GM21423 (cell line): ENCODE results near the gene IFITM5.
"Not testable (repeated sequence)": the region's sequence is repeated elsewhere in the genome, so short reads cannot be mapped to it uniquely, and the experiment has no call there.

Experiments
- ATAC-seq: cut with Tn5 transposase; IDR thresholded peaks from one replicate; pipeline ENCODE4 v1.9.1; 2021; ENCODE audit warnings: mild to moderate bottlenecking, moderate library complexity; ENCODE audit not compliant: unreplicated experiment

IFITM5 gene

DNA sequence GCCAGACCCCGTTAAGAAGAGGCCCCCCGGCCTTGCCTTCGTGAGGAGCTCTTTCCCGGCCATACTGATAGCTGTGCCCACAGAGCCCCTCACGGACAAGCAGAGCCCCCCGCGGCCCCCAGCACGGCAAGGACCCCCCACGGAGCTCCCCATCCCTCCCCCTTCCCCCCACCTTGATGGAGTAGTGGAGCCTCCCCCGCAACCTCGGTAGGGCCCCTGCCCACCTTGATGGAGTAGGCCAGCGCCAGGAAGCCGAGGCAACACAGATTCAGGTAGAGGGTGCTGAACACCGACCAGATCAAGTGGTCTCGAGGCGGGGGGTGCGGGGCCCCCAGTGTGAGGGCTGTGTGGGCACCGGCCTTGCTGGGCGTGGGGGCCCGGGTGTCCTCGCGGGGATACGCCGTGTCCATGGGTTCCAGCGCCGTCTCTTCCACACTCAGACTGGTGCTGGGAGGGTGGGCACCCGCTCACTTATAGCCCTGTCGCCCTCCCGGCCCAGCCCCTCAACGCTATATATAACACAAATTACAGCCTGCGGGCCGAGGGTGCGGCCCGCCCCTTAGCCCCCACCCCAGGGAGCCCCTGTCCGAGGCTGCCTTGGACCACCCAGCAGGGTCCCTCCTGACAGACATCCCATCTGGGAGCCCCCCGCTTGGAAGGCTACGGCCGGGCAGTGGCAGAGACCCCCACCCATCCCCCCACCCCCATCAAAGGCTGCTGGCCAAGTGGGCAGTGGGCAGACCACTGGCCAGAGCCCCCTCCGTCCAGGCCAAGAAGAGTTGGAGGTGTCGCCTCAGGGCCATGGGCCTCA is at the start of gene IFITM5:
TSS of gene IFITM5 (minus strand) at position 446 of the 811 bp plus-strand sequence. CDS start at position 410, 36 bp downstream.
- ATAC-seq, result no peak

DNA sequence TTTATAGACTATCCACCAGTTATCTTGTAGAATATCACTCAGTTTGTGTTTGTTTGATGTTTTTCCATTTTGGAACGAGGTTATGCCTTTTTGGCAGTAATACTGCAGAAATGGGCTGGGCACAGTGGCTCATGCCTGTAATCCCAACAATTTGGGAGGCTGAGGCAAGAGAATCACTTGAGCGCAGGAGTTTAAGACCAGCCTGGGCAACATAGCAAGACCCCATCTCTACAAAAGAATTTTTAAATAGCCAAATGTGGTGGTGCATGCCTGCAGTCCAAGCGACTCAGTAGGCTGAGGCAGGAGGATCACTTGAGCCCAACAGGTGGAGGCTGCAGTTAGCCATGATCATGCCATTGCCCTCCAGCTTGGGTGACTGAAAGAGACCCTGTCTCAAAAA is 47.2 kb upstream of the IFITM5 start:
- ATAC-seq, result no peak

DNA sequence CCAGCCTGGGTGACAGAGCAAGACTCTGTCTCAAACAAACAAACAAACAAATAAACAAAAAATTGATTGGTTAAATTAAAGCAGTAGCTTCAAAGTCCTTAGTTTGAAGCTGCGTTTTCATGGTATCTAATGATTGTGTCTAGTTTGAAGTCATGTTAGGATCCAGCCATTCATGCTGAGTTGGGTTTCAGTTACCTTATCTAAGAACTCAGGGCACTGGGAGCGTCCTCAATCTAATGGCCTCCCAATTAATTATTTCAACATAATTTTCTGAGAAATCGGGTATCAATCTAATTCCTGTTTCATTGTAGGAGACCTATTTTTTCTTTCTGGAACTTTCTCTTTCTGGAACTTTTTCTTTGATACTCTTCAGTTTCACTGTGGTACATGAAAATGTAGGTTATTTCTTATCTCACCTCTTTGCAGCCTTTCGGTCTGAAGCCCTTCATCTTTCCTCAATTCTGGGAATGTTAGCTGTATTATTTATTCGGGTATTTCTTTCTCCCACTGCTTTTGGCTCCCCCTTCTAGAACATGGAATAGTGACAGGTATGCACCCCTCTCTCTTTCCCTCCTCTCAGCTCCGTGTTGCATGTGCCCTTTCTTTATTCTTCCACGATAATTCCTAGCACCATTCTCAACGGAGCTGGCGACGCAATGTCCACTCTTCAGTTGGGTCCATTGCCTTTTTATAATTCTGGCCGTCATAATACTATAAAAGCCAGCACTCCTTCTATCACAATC is 45.7 kb upstream of the IFITM5 start:
- no peak for ATAC-seq

DNA sequence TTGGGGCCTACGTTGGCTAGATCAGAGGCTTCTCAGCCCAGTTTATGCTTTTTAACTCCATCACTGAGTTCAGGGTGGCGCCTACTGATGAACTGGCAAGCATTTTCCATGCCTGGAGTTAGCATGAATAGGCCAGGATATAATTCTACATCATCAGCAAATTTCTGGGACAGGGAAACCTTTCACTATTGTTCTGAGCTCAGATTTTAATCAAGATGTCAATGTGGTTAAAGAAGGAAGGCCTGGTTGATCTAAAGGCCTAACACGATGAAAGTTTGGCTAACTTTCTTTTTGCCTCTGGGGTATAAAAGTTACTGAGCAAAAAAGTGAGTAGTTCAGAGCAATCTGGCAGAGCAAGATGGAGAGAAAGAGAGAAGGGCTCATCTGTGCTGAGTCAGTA is 43.0 kb upstream of the IFITM5 start:
- ATAC-seq, result no peak

DNA sequence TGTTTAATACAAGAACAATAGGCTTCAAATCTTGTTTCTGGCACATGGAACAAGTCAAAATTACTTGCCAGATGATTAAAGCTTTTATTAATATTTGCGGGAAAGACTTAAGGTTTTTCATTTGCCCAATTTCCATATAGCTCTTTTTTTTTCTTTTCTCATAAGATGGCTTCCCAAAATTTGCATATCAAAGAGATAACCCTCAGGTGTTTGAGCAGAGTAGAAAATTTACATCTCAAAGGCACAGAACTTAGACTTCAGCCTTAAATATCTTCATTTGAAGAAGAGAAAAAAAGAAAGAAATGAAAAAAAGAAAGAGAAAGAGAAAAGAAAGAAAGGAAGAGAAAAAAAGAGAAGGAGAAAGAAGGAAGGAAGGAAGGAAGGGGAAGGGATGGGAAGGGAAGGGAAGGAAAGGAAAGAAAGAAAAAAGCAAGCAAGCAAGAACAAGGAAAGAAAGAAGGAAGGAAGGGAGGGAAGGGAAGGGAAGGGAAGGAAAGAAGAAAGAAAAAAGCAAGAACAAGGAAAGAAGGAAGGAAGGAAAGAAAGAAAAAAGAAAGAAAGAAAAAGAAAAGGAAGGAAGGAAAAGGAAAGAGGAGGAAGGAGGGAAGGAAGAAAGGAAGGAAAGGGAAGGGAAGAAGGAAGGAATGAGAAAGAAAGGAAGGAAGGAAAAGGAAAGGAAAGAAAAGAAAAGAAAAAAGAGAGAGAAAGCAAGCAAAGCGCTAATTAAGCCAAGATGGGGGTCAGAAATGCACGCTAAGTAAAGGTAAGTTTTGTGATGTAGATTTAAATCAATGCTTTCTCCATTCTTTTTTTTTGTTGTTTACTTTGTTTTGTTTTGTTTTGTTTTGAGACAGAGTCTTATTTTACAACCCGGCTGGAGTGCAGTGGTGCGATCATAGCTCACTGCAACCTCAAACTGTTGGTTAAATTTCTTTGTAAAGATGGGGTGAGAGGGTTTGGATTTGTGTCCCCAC is 41.5 kb upstream of the IFITM5 start:
- no peak for ATAC-seq

DNA sequence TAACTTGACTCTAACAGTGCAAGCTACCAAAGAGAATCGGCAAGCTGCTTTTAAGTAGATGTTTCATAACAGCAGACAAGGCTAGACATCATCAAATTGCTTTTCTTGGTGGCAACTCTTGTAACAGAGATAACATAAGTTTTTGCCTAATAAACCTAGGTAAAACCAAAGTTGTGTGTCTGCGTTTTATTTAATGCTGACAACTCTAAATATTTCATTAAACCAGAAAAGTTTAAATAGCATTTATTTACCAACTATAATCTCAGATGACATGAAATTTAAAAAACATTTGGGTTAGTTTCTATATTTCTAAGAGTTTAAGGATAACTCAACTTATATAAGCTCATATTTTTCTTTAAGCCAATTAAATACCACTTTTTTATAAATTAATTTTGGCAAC is 40.6 kb upstream of the IFITM5 start:
- ATAC-seq, result no peak

DNA sequence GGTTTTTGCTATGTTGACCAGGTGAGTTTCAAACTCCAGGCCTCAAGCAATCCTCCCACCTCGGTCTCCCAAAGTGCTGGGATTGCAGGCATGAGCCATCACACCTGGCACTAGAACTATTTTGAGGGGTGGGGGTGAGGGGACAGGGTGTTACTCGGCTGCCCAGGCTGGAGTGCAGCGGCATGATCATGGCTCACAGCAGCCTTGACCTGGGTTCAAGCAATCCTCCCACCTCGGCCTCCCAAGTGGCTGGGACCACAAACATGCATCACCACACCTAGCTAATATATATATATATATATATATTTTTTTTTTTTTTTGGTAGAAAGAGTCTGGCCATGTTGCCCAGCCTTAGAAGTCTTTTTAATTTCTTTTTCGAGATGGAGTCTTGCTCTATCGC is 38.4 kb upstream of the IFITM5 start:
- ATAC-seq, result no peak

DNA sequence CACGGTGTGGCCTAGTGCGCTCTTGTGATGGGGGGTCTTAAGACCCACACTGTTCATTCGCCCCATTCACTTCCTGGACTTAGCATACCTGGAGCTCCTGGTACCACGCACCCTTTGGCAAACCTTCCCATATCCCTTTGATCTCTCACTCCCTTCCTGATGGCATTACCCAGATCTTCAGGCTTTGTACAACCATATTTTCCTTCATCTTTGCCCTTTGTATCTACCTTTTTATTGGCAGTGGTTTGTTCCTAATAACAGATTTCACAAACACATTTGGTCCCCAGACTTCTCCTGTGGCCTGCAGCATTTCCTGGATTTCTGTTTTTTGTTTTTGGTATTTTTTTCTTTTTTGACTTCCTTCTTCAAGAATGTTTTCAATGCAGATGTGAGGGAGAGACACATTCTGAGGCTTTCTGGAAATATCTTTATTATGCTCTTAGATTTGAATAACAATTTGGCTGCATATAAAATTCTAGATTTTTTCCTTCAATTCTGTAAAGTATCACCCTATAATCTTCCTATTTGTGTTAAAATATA is 37.4 kb upstream of the IFITM5 start:
- no peak for ATAC-seq

DNA sequence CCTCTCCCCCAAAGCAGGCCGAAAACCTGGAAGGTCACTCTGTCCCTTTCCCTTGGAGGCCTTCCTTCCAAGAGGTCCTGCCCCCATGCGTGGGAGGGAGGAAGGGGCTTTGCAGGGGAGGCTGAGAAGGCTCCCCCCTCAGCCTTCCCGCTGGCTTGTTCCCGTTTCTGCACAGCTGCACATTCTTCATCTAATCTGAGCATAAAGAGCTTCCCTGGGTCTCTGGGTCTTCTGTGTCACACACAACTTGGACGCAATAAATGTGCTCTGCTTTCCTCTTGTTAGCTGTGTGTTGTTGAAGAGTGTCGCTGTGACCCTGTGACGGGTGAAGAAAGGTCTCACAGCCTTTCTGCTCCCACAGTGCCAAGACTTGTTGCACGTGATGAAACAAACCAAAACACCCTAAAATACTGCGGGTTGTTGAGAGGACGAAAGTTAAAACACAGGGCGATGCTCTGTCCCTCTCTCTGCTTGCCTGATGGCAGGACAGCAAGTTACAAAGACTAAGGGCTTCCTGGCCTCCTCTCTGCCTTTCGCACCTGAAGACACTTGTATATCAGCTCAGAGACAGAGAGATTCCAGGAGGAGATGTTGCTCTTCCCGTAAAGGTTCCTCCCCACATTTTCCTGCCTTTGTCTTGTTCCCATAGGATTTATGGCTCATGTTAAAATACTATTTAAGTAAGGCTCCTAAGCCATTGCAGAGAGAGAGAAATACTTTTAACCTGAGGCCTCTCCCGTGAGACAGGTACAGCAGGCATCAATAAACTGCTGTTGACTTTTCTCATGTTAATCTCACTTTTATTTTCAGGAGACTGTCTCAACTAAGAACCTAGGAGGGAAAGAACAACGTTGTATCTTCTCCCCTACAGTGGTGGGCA is 36.7 kb upstream of the IFITM5 start:
- no peak for ATAC-seq

DNA sequence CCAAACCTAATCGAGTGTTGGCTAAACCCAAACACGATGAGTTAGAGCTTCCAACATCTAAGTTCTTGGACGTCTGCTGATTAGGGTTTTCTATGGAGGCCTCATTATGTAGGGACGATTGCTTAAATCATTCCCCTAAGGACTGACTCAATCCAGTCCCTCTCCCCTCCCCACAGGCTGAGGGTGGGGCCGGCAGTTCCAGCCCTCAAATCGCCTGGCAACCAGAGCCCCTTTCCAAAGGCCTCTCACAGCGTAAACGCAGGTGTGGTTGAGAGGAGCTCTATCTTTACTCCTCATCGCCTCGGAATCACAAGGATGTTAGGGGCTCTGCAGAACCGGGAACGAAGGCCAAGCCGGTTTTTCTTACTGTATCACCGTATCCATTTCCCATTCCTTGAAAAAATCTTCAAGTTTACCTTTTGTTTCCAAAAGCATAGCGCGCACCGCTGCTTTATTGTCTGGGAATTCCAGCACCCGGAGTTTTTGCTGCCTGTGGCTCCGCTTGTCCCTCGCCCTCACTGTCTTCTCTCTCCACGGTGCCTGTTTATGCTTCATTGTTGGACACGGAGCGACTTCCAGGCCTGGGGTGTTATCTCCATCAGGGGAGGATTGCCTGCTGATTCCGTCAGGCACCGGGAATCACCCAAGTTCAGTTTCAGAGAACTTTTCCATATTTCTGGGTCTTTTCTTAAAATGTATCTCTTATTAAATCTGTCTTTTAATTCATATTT is 35.1 kb upstream of the IFITM5 start:
- no peak for ATAC-seq

DNA sequence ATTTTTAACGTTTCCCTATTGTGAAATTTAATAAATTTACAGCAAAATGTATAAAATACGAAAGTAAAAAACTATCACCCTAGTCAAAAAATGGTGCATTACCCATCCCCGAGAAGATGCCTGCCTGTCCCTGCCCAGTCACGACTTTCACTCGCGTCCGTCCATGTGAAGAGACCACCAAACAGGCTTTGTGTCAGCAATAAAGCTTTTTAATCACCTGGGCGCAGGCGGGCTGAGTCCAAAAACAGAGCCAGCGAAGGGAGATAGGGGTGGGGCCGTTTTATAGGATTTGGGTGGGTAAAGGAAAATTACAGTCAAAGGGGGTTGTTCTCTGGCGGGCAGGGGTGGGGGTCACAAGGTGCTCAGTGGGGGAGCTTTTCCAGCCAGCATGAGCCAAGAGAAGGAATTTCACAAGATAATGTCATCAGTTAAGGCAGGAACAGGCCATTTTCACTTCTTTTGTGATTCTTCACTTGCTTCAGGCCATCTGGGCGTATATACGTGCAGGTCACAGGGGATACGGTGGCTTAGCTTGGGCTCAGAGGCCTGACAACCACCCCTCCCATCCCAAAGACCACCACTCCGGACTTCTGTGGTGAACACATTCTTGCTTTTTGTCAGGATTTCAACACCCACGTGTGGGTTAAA is 34.4 kb upstream of the IFITM5 start:
- not testable (repeated sequence) for ATAC-seq

DNA sequence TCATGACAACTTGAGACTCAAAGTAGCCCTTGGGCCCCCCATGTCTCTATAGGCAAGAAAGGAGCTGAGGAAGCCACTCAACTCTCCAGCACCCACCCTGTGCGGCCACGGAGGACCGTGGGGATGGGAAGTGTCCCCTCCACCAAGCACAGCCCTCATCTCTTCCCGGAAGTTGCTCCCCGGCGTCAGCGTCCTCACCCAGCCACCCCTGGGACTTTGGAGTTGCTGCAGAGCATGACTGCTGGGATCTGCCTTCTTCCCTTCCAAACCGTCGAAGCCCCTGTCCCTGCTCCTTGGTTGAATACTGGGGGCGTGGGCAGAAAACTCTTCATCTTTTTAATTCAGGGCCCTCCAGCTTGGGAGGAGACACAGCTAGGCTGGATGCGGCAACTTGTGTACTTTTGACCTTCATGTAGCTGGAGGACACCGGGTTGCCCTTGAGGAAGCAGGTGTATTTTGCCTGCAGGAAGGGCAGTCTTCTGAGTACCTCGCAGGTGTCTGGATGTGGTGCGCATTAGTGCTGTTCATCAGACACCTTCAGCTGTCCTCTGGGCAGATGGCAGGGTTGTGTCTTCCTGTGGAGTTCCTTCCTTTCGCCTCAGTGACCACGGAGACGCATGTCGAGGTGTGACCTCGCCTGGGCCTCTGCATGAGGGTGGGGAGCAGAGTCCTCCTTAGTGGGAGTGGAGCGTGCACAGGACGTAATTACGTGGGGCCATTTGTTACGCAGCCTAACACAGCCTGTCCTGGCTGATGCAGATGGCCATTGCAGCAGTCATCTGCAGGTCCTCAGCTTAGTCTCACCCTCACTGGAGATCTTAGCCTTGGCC is 33.5 kb upstream of the IFITM5 start:
- ATAC-seq, result no peak

DNA sequence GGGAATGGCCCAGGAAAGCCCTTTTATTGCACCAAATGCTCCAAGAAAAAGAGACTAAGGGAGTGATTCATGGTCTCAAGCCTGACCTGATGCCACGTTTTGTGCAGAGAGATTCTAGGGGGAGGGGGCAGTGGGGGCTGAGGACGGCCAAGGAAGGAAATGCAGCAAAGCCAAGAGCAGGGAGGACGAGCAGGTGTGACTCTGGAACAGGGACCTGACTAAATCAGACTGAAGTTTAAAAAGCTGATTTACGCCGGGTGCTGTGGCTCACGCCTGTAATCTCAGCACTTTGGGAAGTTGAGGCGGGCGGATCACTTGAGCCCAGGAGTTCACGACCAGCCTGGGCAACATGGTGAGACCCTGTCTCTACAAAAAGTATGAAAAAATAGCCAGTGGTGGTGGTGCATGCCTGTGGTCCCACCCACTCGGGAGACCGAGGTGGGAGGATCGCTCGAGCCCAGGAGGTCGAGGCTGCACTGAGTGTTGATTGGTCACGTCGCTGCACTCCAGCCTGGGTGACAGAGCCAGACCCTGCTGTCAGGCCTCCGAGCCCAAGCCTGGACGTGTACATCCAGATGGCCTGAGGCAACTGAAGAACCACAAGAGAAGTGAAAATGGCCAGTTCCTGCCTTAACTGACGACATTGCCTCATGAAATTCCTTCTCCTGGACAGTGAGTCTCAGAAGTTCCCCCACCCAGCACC is 32.2 kb upstream of the IFITM5 start:
- ATAC-seq, result no peak

DNA sequence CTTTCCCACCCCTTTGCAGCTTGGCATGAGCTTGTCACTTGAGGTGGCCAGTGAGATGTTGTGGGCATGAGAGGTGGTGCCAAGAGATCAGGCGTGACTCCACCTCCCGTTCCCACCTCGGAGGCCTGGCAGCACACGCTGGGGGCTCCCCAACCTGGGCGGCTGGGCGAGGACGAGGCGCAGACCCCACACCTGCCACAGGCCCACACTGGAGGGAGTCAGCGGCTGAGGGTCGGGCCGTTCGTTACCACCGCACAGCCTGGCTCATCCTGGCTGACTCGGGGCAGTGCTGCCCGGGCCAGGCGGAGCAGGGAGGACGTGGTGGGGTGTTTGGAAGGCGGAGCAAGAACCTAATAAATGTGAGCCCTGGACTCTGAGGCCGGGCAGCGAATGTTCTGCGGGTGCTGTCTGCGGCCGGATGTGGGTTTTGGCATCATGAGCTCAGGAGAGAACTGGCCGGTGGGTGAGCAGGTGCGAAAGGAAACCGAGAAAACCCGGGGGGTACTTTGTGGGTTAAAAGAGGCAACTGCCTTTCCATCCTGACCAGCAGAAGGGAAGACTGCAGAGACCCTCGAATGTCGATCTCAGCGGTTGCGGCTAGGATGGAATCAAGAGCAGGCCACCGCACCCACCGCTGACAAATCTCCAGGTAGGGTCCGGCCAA is 31.5 kb upstream of the IFITM5 start:
- ATAC-seq, result no peak

DNA sequence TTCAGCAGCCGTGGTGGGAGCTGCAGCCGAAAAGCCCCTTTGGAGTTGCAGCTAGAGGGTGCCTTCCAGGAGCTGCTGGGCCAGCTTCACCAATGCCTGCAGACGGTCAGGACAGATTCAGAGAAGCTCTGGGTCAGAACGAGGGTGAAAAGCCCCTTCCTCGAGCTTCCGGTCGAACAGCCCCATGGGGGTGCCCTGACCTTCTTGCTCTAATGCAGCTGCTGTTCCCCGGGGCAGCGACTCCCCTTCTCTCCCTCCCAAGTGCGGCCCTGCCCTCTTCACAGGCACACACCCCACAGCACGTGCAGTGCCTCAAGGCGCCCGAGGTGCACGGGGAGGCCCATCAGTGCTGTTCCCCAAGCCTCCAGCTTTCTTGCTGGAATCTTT is 31.0 kb upstream of the IFITM5 start:
- ATAC-seq, result no peak

DNA sequence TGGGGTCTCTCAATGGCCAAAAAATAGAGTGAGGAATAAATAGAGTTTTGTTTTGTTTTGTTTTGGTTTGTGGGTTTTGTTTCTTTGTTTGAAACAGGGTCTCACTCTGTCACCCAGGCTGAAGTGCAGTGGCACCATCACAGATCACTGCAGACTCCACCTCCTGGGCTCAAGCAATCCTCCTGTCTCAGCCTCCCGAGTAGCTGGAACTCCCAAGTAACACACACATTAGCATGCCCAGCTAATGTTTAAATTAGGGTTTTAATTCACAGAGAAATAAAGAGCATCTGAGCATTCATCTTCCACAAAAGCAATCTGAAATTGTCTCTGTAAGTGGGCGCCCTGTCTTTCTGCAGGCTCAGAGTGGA is 30.5 kb upstream of the IFITM5 start:
- no peak for ATAC-seq
